HG03066 (cell line): ENCODE measurements around the gene EPG5.
"Not testable (repeated sequence)": the region's sequence is repeated elsewhere in the genome, so short reads cannot be mapped to it uniquely, and the experiment has no call there.

ENCODE experiments used
- ATAC-seq: cut with Tn5 transposase; IDR thresholded peaks from one replicate; pipeline ENCODE4 v1.9.1; 2021; ENCODE audit warnings: low read depth; ENCODE audit not compliant: unreplicated experiment

Gene EPG5

DNA sequence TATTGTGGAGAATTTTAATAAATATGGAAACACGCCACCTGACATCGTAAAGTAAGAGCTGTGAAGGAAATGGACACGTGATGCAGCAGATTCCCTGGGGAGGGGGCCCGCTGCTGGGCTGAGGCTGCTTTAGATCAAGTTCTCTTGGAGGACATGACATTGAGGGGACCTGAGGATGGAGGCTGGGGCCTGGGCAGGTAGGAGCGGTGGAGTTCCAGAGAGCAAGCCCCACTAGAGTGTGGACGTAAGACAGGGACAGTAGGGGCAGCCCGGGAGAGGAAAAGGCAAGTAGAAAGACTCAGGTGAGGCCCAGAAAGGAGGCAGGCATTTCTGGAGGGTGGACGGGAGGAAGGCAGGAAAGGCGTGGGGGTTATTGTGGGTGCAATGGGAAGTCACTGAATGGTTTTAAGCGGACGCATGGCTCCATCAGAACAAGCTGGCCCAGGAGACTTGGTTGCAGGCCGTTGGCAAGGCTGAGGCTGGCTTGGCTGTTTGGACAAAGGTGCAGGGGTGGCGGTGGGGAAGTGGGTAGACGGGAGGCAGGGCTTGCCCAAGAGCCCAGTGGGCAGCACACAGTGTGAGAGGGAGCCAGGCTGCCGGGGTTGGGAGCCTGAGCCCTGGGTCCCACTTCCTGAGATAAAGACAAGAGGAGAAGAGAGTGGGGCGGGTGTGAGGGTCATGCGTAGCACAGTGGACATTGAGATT lies 125.9 kb downstream of the EPG5 start:
- no peak for ATAC-seq

DNA sequence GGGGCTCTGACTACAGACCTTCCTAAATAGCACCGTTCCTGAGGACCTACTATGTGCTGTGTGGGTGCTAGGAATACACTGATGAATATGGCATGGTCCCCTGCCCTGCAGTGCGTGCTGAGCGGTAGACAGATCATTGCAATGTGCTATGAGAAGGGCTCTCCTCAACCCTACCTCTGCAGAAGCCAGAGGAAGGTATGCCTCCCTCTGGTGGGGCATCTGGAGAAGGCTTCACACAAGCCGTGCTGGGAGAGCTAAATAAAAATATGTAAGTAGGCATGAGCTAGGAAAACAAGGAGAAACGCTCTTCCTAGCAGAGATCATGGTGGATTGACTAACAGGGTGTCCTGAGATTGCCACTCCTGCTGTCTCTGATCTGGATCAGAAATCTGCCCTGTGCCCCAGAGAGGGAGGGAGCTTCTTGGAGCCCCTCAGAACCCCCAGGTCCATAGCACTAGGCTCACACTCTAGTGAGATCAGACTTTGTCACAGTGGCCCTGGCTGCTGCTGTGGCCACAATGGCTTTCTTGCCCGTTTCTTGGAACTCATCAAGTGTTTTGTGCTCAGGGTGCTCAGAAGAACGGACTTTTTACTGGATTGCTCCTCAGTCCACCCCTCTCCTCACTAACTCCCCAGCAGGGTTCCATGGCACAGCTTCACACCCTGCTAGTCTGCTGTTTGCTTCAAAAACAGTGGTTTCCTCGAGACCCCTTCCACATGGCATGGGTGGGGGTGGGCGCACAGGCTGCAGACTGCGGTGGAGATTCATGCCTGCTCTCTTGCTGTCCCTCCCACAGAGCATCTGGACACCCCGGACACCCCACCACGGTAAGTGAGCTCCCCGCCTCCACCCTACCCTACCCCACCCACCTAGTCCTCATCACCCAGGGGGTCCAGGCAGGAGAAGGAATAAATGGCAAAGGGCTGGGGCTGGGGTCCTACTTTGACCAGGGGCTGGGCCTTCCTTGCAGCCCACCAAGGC lies 127.4 kb downstream of the EPG5 start:
- no peak for ATAC-seq

DNA sequence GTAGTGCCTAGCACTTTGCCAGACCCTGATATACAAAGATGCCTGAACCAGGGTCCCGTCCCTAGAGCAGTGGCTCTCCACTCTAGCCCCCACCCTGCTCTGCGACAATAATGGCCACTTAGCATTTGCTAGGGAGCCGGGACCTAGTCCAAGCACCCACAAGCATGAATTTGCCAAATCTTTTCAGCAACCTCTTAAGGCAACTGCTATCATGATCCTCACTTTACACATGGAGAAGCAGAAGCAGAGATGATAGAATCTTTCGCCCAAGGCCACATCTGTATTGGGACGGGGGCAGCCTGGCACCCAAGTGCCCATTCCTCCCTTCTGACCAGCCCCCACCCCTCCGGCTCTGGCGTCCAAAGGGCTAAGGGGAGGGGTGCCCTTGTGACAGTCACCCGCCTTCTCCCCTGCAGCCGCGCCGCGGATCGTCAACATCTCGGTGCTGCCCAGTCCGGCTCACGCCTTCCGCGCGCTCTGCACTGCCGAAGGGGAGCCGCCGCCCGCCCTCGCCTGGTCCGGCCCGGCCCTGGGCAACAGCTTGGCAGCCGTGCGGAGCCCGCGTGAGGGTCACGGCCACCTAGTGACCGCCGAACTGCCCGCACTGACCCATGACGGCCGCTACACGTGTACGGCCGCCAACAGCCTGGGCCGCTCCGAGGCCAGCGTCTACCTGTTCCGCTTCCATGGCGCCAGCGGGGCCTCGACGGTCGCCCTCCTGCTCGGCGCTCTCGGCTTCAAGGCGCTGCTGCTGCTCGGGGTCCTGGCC lies 128.6 kb downstream of the EPG5 start:
- no peak for ATAC-seq

GRCh38 chr18:45837283-45838070 lies 129.7 kb downstream of the EPG5 start:
- no peak for ATAC-seq

DNA sequence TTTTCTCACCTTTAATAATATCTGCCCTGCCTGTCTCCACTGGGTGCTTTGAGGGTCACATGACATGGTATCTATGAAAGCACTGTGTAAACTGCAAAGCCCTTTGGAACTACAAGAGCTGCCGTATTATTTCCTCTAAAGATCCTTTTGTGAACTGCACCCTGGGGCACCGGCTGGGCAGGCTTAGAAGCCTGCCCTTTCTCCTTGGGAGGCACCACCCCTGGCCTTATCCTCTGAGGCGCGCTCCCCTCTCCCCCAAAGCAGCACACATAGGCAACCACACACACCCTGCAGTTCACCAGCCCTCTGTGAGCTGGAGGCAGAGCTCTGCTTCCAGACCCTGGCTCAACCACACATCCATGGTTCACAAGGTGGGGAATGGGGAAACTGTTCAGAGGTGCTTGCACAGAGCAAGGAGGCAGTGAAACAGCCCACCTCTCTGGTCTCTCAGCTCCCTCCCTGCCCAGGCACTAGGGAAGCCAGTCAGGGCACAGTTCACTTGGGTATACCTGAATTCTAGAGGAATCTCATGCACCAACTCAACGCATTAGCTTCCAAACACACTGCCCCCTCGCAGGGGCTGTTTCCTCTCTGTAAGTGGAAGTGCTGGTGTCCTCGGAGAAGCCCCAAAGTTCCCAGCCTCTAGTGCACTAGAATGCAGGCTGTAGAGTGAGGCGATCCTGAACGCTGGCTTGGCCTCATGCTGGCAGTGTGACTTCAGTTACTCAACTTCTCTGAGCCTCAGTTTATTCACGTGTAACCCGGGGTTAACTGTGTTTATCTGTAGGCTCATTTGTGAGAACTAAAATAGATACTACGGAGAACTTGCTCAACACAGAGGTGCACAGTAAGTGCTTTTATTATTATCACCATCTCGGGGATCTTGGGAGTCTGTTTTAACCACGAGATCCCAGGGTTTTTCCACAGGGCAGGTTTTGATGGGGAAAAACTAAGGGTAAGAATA lies 130.6 kb downstream of the EPG5 start:
- ATAC-seq: no peak

DNA sequence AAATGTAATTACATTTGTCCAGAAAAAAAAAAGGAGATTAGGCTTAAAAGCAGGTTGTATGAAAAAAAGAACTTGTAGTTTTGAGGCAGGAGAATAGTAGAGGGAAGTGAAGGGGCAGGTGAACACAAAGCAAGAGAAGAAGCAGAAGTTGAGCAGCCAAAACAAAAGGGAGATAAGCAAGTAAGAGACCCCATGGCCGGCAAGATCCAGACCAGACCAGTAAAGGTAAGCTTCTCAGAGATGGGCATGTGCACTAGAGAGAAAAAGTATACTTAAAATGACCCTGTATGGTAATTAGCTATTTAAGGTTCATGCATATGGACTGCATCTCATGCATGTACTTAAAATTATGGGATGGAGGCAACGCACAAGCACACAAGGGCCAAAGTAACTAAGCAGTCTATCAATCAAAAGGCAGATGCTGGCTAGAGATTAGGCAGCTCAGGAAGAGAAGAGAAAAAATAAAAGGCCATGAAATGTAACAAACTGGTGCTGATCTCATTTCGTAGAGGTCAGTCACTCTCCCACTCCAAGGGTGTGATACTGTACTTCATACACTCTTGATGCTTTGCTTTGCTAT lies 132.0 kb downstream of the EPG5 start:
- no peak for ATAC-seq

DNA sequence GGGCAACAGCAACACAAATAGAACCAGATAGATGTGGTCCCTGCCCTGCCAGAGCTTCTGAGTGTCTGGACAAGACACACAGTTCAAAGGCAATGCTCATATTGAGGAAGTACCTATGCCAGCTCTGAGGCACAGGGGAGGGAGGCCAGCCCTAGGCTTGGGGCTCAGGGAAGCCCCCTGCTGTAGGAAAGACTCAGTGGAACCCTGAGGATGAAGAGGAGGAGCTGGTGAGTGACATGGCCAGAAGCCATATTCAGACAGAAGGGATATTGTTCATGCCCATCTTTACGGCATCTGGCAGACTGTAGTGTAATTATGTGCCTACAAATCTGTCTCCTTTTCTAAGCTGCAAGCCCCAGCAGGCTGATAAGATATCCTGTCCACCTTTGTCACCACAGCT lies 132.8 kb downstream of the EPG5 start:
- ATAC-seq: no peak

DNA sequence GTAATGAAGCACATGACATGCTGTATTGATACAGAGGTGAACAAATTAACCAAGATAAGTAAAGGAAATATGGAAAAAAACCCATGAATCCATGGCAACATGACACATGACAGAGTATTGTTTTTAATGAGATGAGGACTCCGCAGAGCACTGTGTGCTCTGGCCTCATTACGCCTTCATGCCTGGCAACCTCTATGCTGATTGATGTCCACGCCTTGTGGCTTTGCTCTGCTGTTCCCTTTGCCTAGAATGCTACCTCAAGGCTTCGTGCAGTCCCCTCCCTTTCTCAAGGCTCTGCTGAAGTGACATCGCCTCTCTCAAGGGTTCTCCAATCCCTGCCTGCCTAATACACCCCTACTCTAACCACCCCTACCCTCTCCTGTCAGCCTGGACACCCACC lies 133.3 kb downstream of the EPG5 start:
- no peak for ATAC-seq

- no peak for ATAC-seq
Measured at GRCh38 chr18:45830917-45831316, 136.2 kb downstream of the EPG5 start.

DNA sequence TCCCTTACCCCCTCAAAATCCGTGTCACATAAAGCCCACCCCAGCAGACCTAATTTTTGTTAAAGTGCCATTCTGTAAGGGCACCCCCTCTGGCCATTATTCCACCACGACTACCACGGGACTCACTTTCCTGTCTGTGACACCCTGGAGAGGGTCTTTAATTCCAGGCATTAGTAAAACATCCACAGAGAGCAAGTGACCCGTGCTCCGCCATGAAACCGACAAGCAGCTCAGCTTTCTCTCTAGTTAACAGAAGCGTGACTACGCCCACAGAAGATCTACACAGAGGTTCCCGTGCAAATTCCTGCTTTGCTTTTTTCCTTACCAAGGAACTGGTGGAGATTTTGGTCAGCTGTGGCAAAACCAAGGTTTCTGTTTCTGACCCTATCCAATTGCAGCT lies 137.3 kb downstream of the EPG5 start:
- ATAC-seq: no peak

DNA sequence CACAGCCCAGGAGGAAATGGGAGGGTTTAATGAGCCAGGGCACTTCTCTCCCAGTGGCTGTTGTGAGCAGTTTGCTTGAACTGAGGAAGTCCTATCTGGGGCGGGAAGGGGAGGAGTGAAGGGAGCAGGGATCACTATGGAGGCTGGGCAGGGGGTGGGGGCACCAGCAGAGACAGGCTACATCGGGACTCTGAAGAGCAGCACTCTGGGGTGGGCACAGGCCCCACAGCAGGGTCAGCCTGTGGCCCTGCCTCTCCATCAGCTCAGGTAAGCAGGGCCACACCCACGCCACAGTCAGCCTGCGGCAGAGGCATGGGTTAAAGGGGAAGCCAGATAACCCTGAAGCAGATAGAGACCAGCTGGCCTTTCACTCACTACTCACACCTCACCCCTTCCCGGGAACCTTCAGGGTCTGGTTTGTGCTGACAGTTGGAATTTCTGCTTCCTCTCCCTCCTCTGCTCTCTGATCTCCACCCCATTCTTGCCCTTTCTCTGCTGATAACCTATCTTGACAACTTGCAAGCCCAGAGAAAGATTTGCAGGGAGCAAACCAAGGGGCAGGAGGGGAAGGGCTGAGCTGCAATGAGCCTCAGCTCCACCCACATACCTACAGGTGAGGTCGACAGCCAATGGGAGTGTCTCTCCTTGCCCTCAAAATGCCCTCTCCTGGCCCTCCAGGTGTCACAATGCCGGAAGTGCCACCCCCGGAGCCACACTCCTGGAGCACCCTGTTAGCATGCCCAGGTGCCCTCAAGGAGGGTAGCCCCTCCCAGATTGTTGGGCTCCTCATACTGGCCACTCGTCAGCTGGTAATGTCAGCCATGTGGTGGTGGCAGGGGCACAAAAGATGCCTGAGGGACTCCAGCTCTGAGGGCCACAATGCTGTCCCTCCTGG lies 138.0 kb downstream of the EPG5 start:
- ATAC-seq: no peak

- ATAC-seq: not testable (repeated sequence)
Measured at GRCh38 chr18:45826716-45827115, 140.4 kb downstream of the EPG5 start.

- no peak for ATAC-seq
Measured at GRCh38 chr18:45826084-45826483, 141.0 kb downstream of the EPG5 start.

DNA sequence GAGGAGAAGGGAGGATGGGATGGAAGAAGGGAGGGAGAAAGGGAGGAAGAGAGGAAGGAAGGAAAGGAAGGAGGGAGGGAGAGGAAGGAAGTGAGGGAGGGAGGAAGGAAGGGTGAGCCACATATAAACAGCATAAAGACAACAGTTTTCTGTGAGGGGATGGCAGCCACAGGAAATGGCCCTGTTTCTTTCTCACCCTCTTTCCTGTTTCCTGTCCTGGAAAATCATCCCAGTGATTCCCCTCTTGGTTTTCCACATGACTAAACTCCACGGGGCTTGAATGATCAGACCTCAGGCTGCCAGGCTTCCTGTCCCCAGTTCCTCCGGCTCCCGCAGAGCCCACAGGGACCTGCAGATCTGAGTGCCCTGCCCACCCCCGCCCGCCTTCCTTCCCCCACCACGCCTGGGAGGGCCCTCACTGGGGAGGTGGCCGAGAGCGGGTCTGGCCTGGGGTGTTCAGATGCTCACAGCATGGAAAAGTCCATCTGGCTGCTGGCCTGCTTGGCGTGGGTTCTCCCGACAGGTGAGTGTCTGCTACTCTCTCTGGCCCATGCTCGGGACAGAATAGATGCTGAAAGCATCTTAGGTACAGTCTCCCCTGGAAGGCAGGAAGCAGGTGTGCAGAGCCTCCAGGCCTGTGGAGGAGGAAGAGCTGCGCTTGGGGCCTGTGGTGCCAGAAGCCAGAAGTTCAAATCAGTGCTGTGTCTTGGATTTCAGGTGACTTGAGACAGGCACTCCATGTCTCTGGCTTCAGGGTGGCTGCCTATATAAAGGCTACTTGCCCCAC lies 141.7 kb downstream of the EPG5 start, which contains the start of gene SIGLEC15:
TSS of gene SIGLEC15 (plus strand) at position 418 of the 787 bp plus-strand sequence. CDS start at position 472, 54 bp downstream.
- ATAC-seq: no peak

GRCh38 chr18:45821711-45822110 lies 145.4 kb downstream of the EPG5 start:
- no peak for ATAC-seq

DNA sequence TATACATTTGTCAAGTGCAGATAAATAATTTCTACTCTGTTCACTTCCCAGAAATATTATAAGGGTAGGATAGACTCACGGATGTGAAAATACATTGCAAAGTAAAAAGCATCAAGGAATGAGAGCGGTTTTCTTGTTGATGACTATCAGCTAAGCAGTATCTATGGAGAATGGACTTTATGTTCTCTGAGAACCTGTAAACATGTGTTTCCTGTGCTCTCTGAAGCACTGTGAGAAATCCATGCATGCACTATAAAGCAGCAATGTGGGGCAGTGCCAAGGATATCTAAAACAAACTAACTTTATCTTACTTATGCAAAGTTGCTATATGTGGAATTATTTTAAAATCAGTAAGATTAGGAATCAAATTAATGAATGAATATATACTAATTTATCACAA lies 146.1 kb downstream of the EPG5 start:
- ATAC-seq: no peak
